OCI-LY1 (cell line): Measurements from ENCODE around the gene TNS4.

ENCODE experiments used
- H2AFZ ChIP-seq: fragments of 200-600 bp; sonication (generic), shearing (Covaris generic); 2 replicates; pipeline ENCODE4 v1.6.0; 2014; ENCODE audit warnings: antibody characterized with exemption, mild to moderate bottlenecking, low read length
- H3F3A ChIP-seq: fragments of 200-600 bp; sonication (generic), shearing (Covaris generic); 2 replicates; pipeline ENCODE4 v1.6.0; 2014; ENCODE audit warnings: mild to moderate bottlenecking, antibody characterized with exemption, low read length, moderate library complexity; ENCODE audit not compliant: insufficient read depth
- H3K27ac ChIP-seq: fragments of 200-600 bp; sonication (generic); 2 replicates; pipeline ENCODE4 v1.5.1; 2014; ENCODE audit warnings: low read length, mixed run types, mild to moderate bottlenecking, low read depth; ENCODE audit not compliant: poor library complexity, severe bottlenecking
- H3K27me3 ChIP-seq: fragments of 200-600 bp; sonication (generic); 2 replicates; pipeline ENCODE4 v1.6.0; 2014; ENCODE audit warnings: antibody characterized with exemption, mild to moderate bottlenecking, low read length, moderate library complexity; ENCODE audit not compliant: insufficient read depth
- H3K36me3 ChIP-seq: fragments of 200-600 bp; sonication (generic); 2 replicates; pipeline ENCODE4 v1.6.1; 2014; ENCODE audit warnings: mild to moderate bottlenecking, antibody characterized with exemption, low read length, moderate library complexity, mixed read lengths; ENCODE audit not compliant: insufficient read depth
- H3K4me1 ChIP-seq: fragments of 200-600 bp; sonication (generic); 2 replicates; pipeline ENCODE4 v1.5.1; 2014; ENCODE audit warnings: mild to moderate bottlenecking, low read length, moderate library complexity; ENCODE audit not compliant: insufficient read depth, severe bottlenecking
- H3K4me2 ChIP-seq: fragments of 200-600 bp; sonication (generic), shearing (Covaris generic); 2 replicates; pipeline ENCODE4 v1.6.1; 2014; ENCODE audit warnings: low read length
- H3K4me3 ChIP-seq: fragments of 200-600 bp; sonication (generic); 2 replicates; pipeline ENCODE4 v1.5.1; 2014; ENCODE audit warnings: low read length, low read depth, mild to moderate bottlenecking, mixed read lengths; ENCODE audit not compliant: poor library complexity, severe bottlenecking
- H3K79me2 ChIP-seq: fragments of 200-600 bp; shearing (Covaris generic); 2 replicates; pipeline ENCODE4 v1.6.1; 2016; ENCODE audit warnings: mixed run types, low read length, mixed read lengths; ENCODE audit not compliant: insufficient read depth
- H3K9ac ChIP-seq: fragments of 200-600 bp; sonication (generic), shearing (Covaris generic); 2 replicates; pipeline ENCODE4 v1.6.1; 2014; ENCODE audit warnings: mild to moderate bottlenecking, low read length, mixed read lengths
- H3K9me2 ChIP-seq: fragments of 200-600 bp; sonication (generic), shearing (Covaris generic); 2 replicates; pipeline ENCODE4 v1.6.1; 2014; ENCODE audit warnings: low read depth, mild to moderate bottlenecking, low read length, mixed read lengths
- H3K9me3 ChIP-seq: fragments of 200-600 bp; shearing (Covaris generic); 2 replicates; pipeline ENCODE4 v1.6.1; 2014; ENCODE audit warnings: low read length, mixed read lengths
- H4K20me1 ChIP-seq: fragments of 200-600 bp; sonication (generic), shearing (Covaris generic); 2 replicates; pipeline ENCODE4 v1.6.0; 2016; ENCODE audit warnings: mild to moderate bottlenecking, low read length; ENCODE audit not compliant: insufficient read depth
- EZH2 ChIP-seq: fragments of 200-600 bp; sonication (generic), shearing (Covaris generic); IDR thresholded peaks from 2 replicates; pipeline ENCODE4 v1.8.0; 2017; ENCODE audit warnings: borderline replicate concordance, mixed run types, mild to moderate bottlenecking, antibody characterized with exemption, low read length, moderate library complexity, mixed read lengths
- TF ChIP-seq, protein P1 (sequence below): fragments of 200-600 bp; sonication (generic), shearing (Covaris generic); IDR thresholded peaks from 2 replicates; pipeline ENCODE4 v1.5.1; 2017; ENCODE audit warnings: mild to moderate bottlenecking, antibody characterized with exemption, low read length, moderate library complexity, mixed read lengths

The TNS4 gene

GRCh38 chr17:40491486-40491885 lies 9.9 kb downstream of the TNS4 start:
- Histone ChIP-seq H3K27ac (peak overlapping the region; percentile 82), H3K9me3 (no peaks in the 10 kb centered on the region), H3F3A (no peaks in the 10 kb centered on the region), H4K20me1 (no peaks in the 10 kb centered on the region), H2AFZ (no peak overlapping the region), H3K4me3 (peak overlapping the region; percentile 9), H3K4me1 (peaks cover 34% of the 10 kb centered on the region), H3K9ac (peak overlapping the region; percentile 41; the same call in 1 of the 2 replicates), H3K36me3 (no peaks in the 10 kb centered on the region), H3K79me2 (no peaks in the 10 kb centered on the region), H3K9me2 (no peaks in the 10 kb centered on the region), H3K4me2 (peak overlapping the region; percentile 36), H3K27me3 (no peaks in the 10 kb centered on the region)
- TF ChIP-seq, protein P1, sequence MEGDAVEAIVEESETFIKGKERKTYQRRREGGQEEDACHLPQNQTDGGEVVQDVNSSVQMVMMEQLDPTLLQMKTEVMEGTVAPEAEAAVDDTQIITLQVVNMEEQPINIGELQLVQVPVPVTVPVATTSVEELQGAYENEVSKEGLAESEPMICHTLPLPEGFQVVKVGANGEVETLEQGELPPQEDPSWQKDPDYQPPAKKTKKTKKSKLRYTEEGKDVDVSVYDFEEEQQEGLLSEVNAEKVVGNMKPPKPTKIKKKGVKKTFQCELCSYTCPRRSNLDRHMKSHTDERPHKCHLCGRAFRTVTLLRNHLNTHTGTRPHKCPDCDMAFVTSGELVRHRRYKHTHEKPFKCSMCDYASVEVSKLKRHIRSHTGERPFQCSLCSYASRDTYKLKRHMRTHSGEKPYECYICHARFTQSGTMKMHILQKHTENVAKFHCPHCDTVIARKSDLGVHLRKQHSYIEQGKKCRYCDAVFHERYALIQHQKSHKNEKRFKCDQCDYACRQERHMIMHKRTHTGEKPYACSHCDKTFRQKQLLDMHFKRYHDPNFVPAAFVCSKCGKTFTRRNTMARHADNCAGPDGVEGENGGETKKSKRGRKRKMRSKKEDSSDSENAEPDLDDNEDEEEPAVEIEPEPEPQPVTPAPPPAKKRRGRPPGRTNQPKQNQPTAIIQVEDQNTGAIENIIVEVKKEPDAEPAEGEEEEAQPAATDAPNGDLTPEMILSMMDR, result no peak
- no peak for TF ChIP-seq EZH2

GRCh38 chr17:40490982-40491381 lies 10.4 kb downstream of the TNS4 start:
- no peaks in the 10 kb centered on the region for H4K20me1 ChIP-seq
- H3K36me3 ChIP-seq, result no peaks in the 10 kb centered on the region
- H3K27ac ChIP-seq, result peak overlapping the region; percentile 82
- TF ChIP-seq, protein P1, result no peak
- no peak for TF ChIP-seq EZH2
- H3K27me3 ChIP-seq, result no peaks in the 10 kb centered on the region
- no peaks in the 10 kb centered on the region for H3K9me2 ChIP-seq
- peaks cover 34% of the 10 kb centered on the region for H3K4me1 ChIP-seq
- no peak overlapping the region for H2AFZ ChIP-seq
- peak overlapping the region; percentile 44; the same call in 1 of the 2 replicates for H3K9ac ChIP-seq
- H3K4me2 ChIP-seq, result peak overlapping the region; percentile 36
- H3K9me3 ChIP-seq, result no peaks in the 10 kb centered on the region
- H3K4me3 ChIP-seq, result peak overlapping the region; percentile 9
- H3K79me2 ChIP-seq, result no peaks in the 10 kb centered on the region
- no peaks in the 10 kb centered on the region for H3F3A ChIP-seq

- H3K4me1 ChIP-seq, result peaks cover 34% of the 10 kb centered on the region
- TF ChIP-seq, protein P1, result no peak
- no peak for TF ChIP-seq EZH2
- H3K27ac ChIP-seq, result peak overlapping the region; percentile 82
- no peaks in the 10 kb centered on the region for H3K36me3 ChIP-seq
- peak overlapping the region; percentile 47; the same call in 1 of the 2 replicates for H3K9ac ChIP-seq
- H2AFZ ChIP-seq, result no peak overlapping the region
- no peaks in the 10 kb centered on the region for H4K20me1 ChIP-seq
- H3K4me2 ChIP-seq, result peak overlapping the region; percentile 36
- H3K9me2 ChIP-seq, result no peaks in the 10 kb centered on the region
- no peaks in the 10 kb centered on the region for H3K9me3 ChIP-seq
- no peaks in the 10 kb centered on the region for H3K27me3 ChIP-seq
- peak overlapping the region; percentile 20 for H3K4me3 ChIP-seq
- no peaks in the 10 kb centered on the region for H3F3A ChIP-seq
- H3K79me2 ChIP-seq, result no peaks in the 10 kb centered on the region
Observed at GRCh38 chr17:40490289-40490853, 11.1 kb downstream of the TNS4 start.
